SK-N-SH (cell line): ENCODE measurements around the gene AGAP1. TPM values are rescaled to one million over a fixed set of nuclear protein-coding genes. Genes with fewer than 3 reads are reported as not detected.

Source experiments
- CTCF ChIA-PET: fragments of 300-600, 350-600 bp; formaldehyde crosslinking; extraction: SDS; loops from one replicate; lab custom pipeline; 2021; lab: Yijun Ruan, JAX
- POLR2A ChIA-PET: fragments of 350-600 bp; sonication (Branson Sonifier 250); formaldehyde crosslinking; extraction: SDS; loops from one replicate; lab custom pipeline; 2020; ENCODE audit warnings: antibody characterized with exemption, inconsistent platforms; lab: Yijun Ruan, JAX
- DNase-seq: peaks from one replicate; pipeline ENCODE4 v3.0.0; 2012
- H2AFZ ChIP-seq: fragments of 200-600 bp; sonication (generic); 2 replicates; pipeline ENCODE4 v1.8.1; 2016; ENCODE audit warnings: antibody characterized with exemption, mild to moderate bottlenecking, low read depth
- H3F3A ChIP-seq: fragments of 200-600 bp; sonication (generic); replicated peaks from 2 replicates; pipeline ENCODE3; 2016; ENCODE audit warnings: antibody characterized with exemption, mild to moderate bottlenecking; ENCODE audit not compliant: insufficient read depth
- H3K27ac ChIP-seq, 2 experiments: fragments of 200-500 bp in 1 of 2; fragments of 200-600 bp in 1 of 2; sonication (Bioruptor generic) in 1 of 2; sonication (generic), shearing (Covaris generic) in 1 of 2; 2 replicates each; pipeline versions ENCODE4 v1.5.1 to v1.6.1; 2014 to 2016; ENCODE audit warnings: low read depth in 2 of 2, inconsistent platforms in 1 of 2, low read length in 1 of 2, mild to moderate bottlenecking in 1 of 2, mixed read lengths in 1 of 2
- H3K27me3 ChIP-seq: fragments of 200-600 bp; sonication (generic), shearing (Covaris generic); 2 replicates; pipeline ENCODE4 v1.6.1; 2016; ENCODE audit warnings: mixed run types; ENCODE audit not compliant: insufficient read depth
- H3K36me3 ChIP-seq, 2 experiments: fragments of 200-500 bp in 1 of 2; fragments of 200-600 bp in 1 of 2; sonication (Bioruptor generic) in 1 of 2; sonication (generic) in 1 of 2; replicated peaks in 1 of 2; 2 replicates each; pipeline versions ENCODE3 to v1.5.1; 2014 to 2016; ENCODE audit warnings: low read length in 1 of 2, mild to moderate bottlenecking in 1 of 2; ENCODE audit not compliant: insufficient read depth in 2 of 2, control insufficient read depth in 1 of 2
- H3K4me1 ChIP-seq, 2 experiments: fragments of 200-500 bp in 1 of 2; fragments of 200-600 bp in 1 of 2; sonication (Bioruptor generic) in 1 of 2; sonication (generic), shearing (Covaris generic) in 1 of 2; 2 replicates each; pipeline versions ENCODE4 v1.5.1 to v1.6.1; 2014 to 2016; ENCODE audit warnings: low read depth in 1 of 2, low read length in 1 of 2, mixed run types in 1 of 2; ENCODE audit not compliant: insufficient read depth in 2 of 2, control insufficient read depth in 1 of 2
- H3K4me2 ChIP-seq: fragments of 200-600 bp; sonication (generic), shearing (Covaris generic); 2 replicates; pipeline ENCODE4 v1.6.1; 2017; ENCODE audit warnings: mixed run types
- H3K4me3 ChIP-seq, 2 experiments: fragments of 200-500 bp in 1 of 2; fragments of 200-600 bp in 1 of 2; sonication (Bioruptor generic) in 1 of 2; sonication (generic), shearing (Covaris generic) in 1 of 2; 2 replicates each; pipeline versions ENCODE4 v1.5.1 to v1.8.1; 2014 to 2016; ENCODE audit warnings: low read depth in 2 of 2, inconsistent platforms in 1 of 2, low read length in 1 of 2, mild to moderate bottlenecking in 1 of 2, mixed read lengths in 1 of 2, moderate library complexity in 1 of 2
- H3K79me2 ChIP-seq: fragments of 200-600 bp; sonication (generic); 2 replicates; pipeline ENCODE4 v1.8.1; 2017; ENCODE audit warnings: mild to moderate bottlenecking; ENCODE audit not compliant: insufficient read depth
- H3K9ac ChIP-seq: fragments of 200-600 bp; sonication (generic); 2 replicates; pipeline ENCODE4 v1.6.1; 2017; ENCODE audit warnings: mixed run types
- H3K9me2 ChIP-seq: fragments of 200-600 bp; sonication (generic); 2 replicates; pipeline ENCODE4 v1.6.1; 2017; ENCODE audit warnings: mixed run types
- H3K9me3 ChIP-seq: fragments of 200-600 bp; sonication (generic); 2 replicates; pipeline ENCODE4 v1.6.1; 2017; ENCODE audit warnings: mixed run types, mild to moderate bottlenecking, moderate library complexity
- H4K20me1 ChIP-seq: fragments of 200-600 bp; sonication (generic); 2 replicates; pipeline ENCODE4 v1.6.1; 2017; ENCODE audit warnings: mild to moderate bottlenecking, mixed run types; ENCODE audit not compliant: insufficient read depth
- CHD2 ChIP-seq: fragments of 150-350 bp; IDR thresholded peaks from 2 replicates; pipeline ENCODE4 v1.6.1; 2018; ENCODE audit warnings: low read length; ENCODE audit not compliant: partially characterized antibody
- CTCF ChIP-seq: fragments of 200-600 bp; sonication (generic); IDR thresholded peaks from 2 replicates; pipeline ENCODE4 v1.6.1; 2017; ENCODE audit warnings: antibody characterized with exemption, mild to moderate bottlenecking, moderate library complexity
- EP300 ChIP-seq, 2 experiments: IDR thresholded peaks; 2 replicates each; pipeline versions ENCODE4 v1.4.0 to v1.6.1; 2012; ENCODE audit warnings: borderline replicate concordance in 1 of 2, low read depth in 1 of 2, low read length in 1 of 2
- FOSL2 ChIP-seq: IDR thresholded peaks from 2 replicates; pipeline ENCODE4 v1.4.0; 2012; ENCODE audit warnings: low read depth, mild to moderate bottlenecking, moderate library complexity, borderline replicate concordance
- FOXM1 ChIP-seq: IDR thresholded peaks from 2 replicates; pipeline ENCODE4 v1.4.0; 2012; ENCODE audit warnings: low read depth, mild to moderate bottlenecking
- GABPA ChIP-seq: IDR thresholded peaks from 2 replicates; pipeline ENCODE4 v1.4.0; 2012; ENCODE audit warnings: low read depth, mild to moderate bottlenecking
- GATA2 ChIP-seq: sonication (generic); formaldehyde crosslinking; IDR thresholded peaks from 2 replicates; pipeline ENCODE4 v1.5.0; 2020; ENCODE audit warnings: mild to moderate bottlenecking, missing genetic modification reagents
- JUND ChIP-seq: IDR thresholded peaks from 2 replicates; pipeline ENCODE4 v1.4.0; 2012
- NFIC ChIP-seq: IDR thresholded peaks from 2 replicates; pipeline ENCODE4 v1.4.0; 2012; ENCODE audit warnings: borderline replicate concordance
- POLR2AphosphoS5 ChIP-seq: IDR thresholded peaks from 2 replicates; pipeline ENCODE4 v1.6.1; 2012; ENCODE audit warnings: low read depth, low read length
- RAD21 ChIP-seq: IDR thresholded peaks from 2 replicates; pipeline ENCODE4 v1.6.1; 2012; ENCODE audit warnings: mild to moderate bottlenecking, low read length
- REST ChIP-seq: IDR thresholded peaks from 2 replicates; pipeline ENCODE4 v1.6.1; 2012; ENCODE audit warnings: mild to moderate bottlenecking, low read depth, low read length, moderate library complexity
- RXRA ChIP-seq: IDR thresholded peaks from 2 replicates; pipeline ENCODE4 v1.4.0; 2012; ENCODE audit warnings: low read depth, mild to moderate bottlenecking, borderline replicate concordance
- SIN3A ChIP-seq: IDR thresholded peaks from 2 replicates; pipeline ENCODE4 v1.6.1; 2012; ENCODE audit warnings: low read depth, mild to moderate bottlenecking, low read length, moderate library complexity, borderline replicate concordance
- SMC3 ChIP-seq: IDR thresholded peaks from 2 replicates; pipeline ENCODE4 v1.6.1; 2012; ENCODE audit warnings: low read depth, low read length, improper control_type of control experiment
- TAF1 ChIP-seq: IDR thresholded peaks from 2 replicates; pipeline ENCODE4 v1.6.1; 2012; ENCODE audit warnings: low read depth, mild to moderate bottlenecking, low read length, moderate library complexity, borderline replicate concordance
- TEAD4 ChIP-seq: IDR thresholded peaks from 2 replicates; pipeline ENCODE4 v1.4.0; 2012; ENCODE audit warnings: mild to moderate bottlenecking, borderline replicate concordance; ENCODE audit not compliant: insufficient read depth
- WGBS: methylation state at CpG from one replicate; pipeline ENCODE4 v1.1.6; 2017; ENCODE audit warnings: low lambda C conversion rate; 5-methylcytosine and 5-hydroxymethylcytosine counted together
- polyA plus RNA-seq, 3 experiments: library from polyadenylated mRNA; depleted of rRNA; stranded (reverse); fragments of >200 nt; gene quantifications; 2 replicates each; pipeline ENCODE4 v1.2.3, GENCODE V29; 2012
- TF ChIP-seq, protein P1 (sequence below): fragments of 150-350 bp; IDR thresholded peaks from 2 replicates; pipeline ENCODE4 v1.6.1; 2016; ENCODE audit warnings: mild to moderate bottlenecking, low read depth, low read length
- TF ChIP-seq, protein P2 (sequence below): IDR thresholded peaks from 2 replicates; pipeline ENCODE4; 2012

AGAP1 gene
- polyA plus RNA-seq, 1 of the 3 experiments (the other 2 are of a cell fraction), result 8.8 TPM

- no peaks in the 10 kb centered on the region for H3F3A ChIP-seq
- H3K79me2 ChIP-seq, result peaks cover 34% of the 10 kb centered on the region; the same call in 1 of the 2 replicates
- no peaks in the 10 kb centered on the region for H3K36me3 ChIP-seq
- TF ChIP-seq TAF1, result no peak
- no peak for TF ChIP-seq RAD21
- no peak for TF ChIP-seq GATA2 (CRISPR knock-in tag)
- TF ChIP-seq CHD2, result no peak
- no peak for TF ChIP-seq FOSL2
- no peak for TF ChIP-seq FOXM1
- no peak for TF ChIP-seq NFIC
- TF ChIP-seq CTCF, result no peak
- TF ChIP-seq EP300 (IDR thresholded peaks at IDR 0.05; ENCODE audit: borderline replicate concordance in 1 of 2, low read depth in 1 of 2, low read length in 1 of 2), result no peak
- TF ChIP-seq POLR2AphosphoS5, result no peak
- TF ChIP-seq REST, result no peak
- no peak for TF ChIP-seq SMC3
- no peak for TF ChIP-seq GABPA
- TF ChIP-seq TEAD4, result no peak
- TF ChIP-seq JUND, result no peak
- TF ChIP-seq, protein P1, sequence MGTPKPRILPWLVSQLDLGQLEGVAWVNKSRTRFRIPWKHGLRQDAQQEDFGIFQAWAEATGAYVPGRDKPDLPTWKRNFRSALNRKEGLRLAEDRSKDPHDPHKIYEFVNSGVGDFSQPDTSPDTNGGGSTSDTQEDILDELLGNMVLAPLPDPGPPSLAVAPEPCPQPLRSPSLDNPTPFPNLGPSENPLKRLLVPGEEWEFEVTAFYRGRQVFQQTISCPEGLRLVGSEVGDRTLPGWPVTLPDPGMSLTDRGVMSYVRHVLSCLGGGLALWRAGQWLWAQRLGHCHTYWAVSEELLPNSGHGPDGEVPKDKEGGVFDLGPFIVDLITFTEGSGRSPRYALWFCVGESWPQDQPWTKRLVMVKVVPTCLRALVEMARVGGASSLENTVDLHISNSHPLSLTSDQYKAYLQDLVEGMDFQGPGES, result no peak
- no peak for TF ChIP-seq SIN3A
- no peak for TF ChIP-seq RXRA
- TF ChIP-seq, protein P2, sequence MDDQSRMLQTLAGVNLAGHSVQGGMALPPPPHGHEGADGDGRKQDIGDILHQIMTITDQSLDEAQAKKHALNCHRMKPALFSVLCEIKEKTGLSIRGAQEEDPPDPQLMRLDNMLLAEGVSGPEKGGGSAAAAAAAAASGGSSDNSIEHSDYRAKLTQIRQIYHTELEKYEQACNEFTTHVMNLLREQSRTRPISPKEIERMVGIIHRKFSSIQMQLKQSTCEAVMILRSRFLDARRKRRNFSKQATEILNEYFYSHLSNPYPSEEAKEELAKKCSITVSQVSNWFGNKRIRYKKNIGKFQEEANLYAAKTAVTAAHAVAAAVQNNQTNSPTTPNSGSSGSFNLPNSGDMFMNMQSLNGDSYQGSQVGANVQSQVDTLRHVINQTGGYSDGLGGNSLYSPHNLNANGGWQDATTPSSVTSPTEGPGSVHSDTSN, result no peak
- ChIA-PET POLR2A (no interaction called here), CTCF (interaction anchor here (2.5 kb wide), 1 partner anchor 195 kb away, joined by 11 read pairs; no protein-coding TSS in a partner anchor)
- 97% methylated on average over 12 of the region's 12 CpGs for WGBS
- no peaks in the 10 kb centered on the region for H3K9me2 ChIP-seq
- no peaks in the 10 kb centered on the region for H3K9me3 ChIP-seq
- no peak overlapping the region for H3K4me2 ChIP-seq
- H3K4me1 ChIP-seq, result peaks cover 0 to 18% of the 10 kb centered on the region in 2 experiments; a peak in 1 of 4 replicates
- no peak for DNase-seq
- no peak overlapping the region for H3K9ac ChIP-seq
- no peak overlapping the region for H3K27ac ChIP-seq
- H4K20me1 ChIP-seq, result peaks cover 67% of the 10 kb centered on the region
- no peak overlapping the region for H2AFZ ChIP-seq
- no peak overlapping the region for H3K4me3 ChIP-seq
- no peaks in the 10 kb centered on the region for H3K27me3 ChIP-seq
These were observed 56.5 kb downstream of the AGAP1 start for GRCh38 chr2:235550378-235550760.
